GM23248 (cell line): ENCODE data around the gene WDR89.

Experiments
- EZH2 ChIP-seq: fragments of 200-600 bp; sonication (generic); IDR thresholded peaks from 2 replicates; pipeline ENCODE4 v1.6.1; 2018; ENCODE audit warnings: antibody characterized with exemption, mild to moderate bottlenecking; ENCODE audit not compliant: insufficient read depth, poor library complexity, severe bottlenecking
- EZH2phosphoT487 ChIP-seq: fragments of 200-600 bp; sonication (generic); IDR thresholded peaks from 2 replicates; pipeline ENCODE4 v1.6.1; 2018; ENCODE audit warnings: antibody characterized with exemption, moderate library complexity, mild to moderate bottlenecking, low read depth; ENCODE audit not compliant: insufficient read depth

GRCh38 chr14:63632932-63633514 is 8.6 kb downstream of the WDR89 start:
- TF ChIP-seq EZH2 (no peak), EZH2phosphoT487 (no peak)
